ENCODE data around the gene PHC2. TPM values are rescaled to one million over a fixed set of nuclear protein-coding genes. Genes with fewer than 3 reads are reported as not detected.

Gene PHC2
- polyA plus RNA-seq, 1 donor from 2014 or later: 171 TPM

DNA sequence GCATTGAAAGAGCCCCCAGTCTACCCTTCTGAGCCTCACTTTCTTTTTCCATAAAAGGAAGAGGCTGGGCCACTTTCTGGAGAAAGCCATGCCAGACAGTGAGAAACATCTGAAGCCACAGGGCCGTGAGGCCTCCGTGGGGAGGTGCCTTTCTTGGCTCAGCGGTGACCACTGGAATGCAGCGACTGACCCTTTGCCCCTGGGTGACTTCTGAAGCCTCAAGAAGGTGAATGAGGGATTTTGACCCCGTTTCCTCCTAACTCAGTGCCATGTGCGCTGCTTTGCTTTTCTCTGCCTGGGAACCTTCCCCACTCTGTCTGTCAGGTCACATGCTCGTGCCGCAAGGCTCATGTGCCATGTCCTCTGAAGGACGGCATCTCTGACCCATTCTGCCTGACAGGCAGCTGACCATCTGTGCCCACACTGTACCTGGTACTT is 65.3 kb downstream of the PHC2 start:
- Histone ChIP-seq H3K4me3 (ENCODE audit: low read length) (no peak overlapping the region), H3K9ac (ENCODE audit: low read length) (peak overlapping the region; percentile 86), H3K4me2 (ENCODE audit: low read length) (no peak overlapping the region)

DNA sequence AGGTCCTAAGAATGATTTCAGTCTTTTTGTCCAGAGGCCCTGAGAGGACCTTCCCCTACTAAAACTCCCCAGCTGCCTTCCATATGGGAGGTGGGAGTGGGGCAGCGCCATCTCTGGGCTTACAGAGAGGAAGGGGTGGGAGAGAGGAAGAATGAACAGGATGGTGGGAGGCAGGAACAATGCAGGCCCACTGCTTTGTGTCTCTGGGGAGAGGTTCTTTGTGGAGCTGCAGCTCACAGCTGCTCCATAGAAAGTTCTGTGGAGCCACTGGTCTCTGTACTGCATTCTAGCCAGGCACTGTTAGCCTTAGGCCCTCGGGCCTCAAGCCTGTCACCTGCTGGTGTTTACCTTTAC is 66.4 kb downstream of the PHC2 start:
- Histone ChIP-seq H3K4me3 (ENCODE audit: low read length) (peak overlapping the region; percentile 61), H3K27ac (ENCODE audit: low read length) (peak overlapping the region; percentile 100), H2AFZ (ENCODE audit: low read depth, low read length) (peak overlapping the region; percentile 2)

More for the DNA sequence above, 65.3 kb downstream of the PHC2 start:
- peaks cover 22% of the 10 kb centered on the region for H3K79me2 ChIP-seq (replicated peaks; ENCODE audit: insufficient read depth, low read length)
- no peaks in the 10 kb centered on the region for H3K27me3 ChIP-seq (ENCODE audit: insufficient read depth, low read depth, low read length)
- TF ChIP-seq, protein P1, sequence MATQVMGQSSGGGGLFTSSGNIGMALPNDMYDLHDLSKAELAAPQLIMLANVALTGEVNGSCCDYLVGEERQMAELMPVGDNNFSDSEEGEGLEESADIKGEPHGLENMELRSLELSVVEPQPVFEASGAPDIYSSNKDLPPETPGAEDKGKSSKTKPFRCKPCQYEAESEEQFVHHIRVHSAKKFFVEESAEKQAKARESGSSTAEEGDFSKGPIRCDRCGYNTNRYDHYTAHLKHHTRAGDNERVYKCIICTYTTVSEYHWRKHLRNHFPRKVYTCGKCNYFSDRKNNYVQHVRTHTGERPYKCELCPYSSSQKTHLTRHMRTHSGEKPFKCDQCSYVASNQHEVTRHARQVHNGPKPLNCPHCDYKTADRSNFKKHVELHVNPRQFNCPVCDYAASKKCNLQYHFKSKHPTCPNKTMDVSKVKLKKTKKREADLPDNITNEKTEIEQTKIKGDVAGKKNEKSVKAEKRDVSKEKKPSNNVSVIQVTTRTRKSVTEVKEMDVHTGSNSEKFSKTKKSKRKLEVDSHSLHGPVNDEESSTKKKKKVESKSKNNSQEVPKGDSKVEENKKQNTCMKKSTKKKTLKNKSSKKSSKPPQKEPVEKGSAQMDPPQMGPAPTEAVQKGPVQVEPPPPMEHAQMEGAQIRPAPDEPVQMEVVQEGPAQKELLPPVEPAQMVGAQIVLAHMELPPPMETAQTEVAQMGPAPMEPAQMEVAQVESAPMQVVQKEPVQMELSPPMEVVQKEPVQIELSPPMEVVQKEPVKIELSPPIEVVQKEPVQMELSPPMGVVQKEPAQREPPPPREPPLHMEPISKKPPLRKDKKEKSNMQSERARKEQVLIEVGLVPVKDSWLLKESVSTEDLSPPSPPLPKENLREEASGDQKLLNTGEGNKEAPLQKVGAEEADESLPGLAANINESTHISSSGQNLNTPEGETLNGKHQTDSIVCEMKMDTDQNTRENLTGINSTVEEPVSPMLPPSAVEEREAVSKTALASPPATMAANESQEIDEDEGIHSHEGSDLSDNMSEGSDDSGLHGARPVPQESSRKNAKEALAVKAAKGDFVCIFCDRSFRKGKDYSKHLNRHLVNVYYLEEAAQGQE (IDR thresholded peaks at IDR 0.05; ENCODE audit: borderline replicate concordance): no peak
- TF ChIP-seq POLR2AphosphoS5 (IDR thresholded peaks at IDR 0.05) (no peak), MXI1 (conservative IDR thresholded peaks at IDR 0.05; ENCODE audit: poor library complexity, severe bottlenecking) (no peak), TAF1 (IDR thresholded peaks at IDR 0.05; ENCODE audit: low read depth) (no peak), RAD21 (conservative IDR thresholded peaks at IDR 0.05) (no peak), SMC3 (conservative IDR thresholded peaks at IDR 0.05; ENCODE audit: poor library complexity) (no peak), EP300 (conservative IDR thresholded peaks at IDR 0.05; ENCODE audit: poor library complexity, severe bottlenecking) (no peak), EZH2 (IDR thresholded peaks at IDR 0.05; ENCODE audit: borderline replicate concordance, insufficient read depth, low read length, poor library complexity, severe bottlenecking) (no peak)
- TF ChIP-seq, protein P2, sequence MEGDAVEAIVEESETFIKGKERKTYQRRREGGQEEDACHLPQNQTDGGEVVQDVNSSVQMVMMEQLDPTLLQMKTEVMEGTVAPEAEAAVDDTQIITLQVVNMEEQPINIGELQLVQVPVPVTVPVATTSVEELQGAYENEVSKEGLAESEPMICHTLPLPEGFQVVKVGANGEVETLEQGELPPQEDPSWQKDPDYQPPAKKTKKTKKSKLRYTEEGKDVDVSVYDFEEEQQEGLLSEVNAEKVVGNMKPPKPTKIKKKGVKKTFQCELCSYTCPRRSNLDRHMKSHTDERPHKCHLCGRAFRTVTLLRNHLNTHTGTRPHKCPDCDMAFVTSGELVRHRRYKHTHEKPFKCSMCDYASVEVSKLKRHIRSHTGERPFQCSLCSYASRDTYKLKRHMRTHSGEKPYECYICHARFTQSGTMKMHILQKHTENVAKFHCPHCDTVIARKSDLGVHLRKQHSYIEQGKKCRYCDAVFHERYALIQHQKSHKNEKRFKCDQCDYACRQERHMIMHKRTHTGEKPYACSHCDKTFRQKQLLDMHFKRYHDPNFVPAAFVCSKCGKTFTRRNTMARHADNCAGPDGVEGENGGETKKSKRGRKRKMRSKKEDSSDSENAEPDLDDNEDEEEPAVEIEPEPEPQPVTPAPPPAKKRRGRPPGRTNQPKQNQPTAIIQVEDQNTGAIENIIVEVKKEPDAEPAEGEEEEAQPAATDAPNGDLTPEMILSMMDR (IDR thresholded peaks at IDR 0.05; ENCODE audit: poor library complexity, severe bottlenecking): no peak
- no peaks in the 10 kb centered on the region for H4K20me1 ChIP-seq (ENCODE audit: insufficient read depth)
- no peaks in the 10 kb centered on the region for H3K9me3 ChIP-seq (ENCODE audit: low read length)
- H3K36me3 ChIP-seq (ENCODE audit: insufficient read depth, low read length): peaks cover 17% of the 10 kb centered on the region
- no peak overlapping the region for H2AFZ ChIP-seq (ENCODE audit: low read depth, low read length)
- peak overlapping the region; percentile 100 for H3K27ac ChIP-seq (ENCODE audit: low read length)
- H3K9me2 ChIP-seq (ENCODE audit: insufficient read depth, low read length): no peaks in the 10 kb centered on the region
- H3F3A ChIP-seq (ENCODE audit: insufficient read depth, low read length, poor library complexity, severe bottlenecking): peaks cover 13% of the 10 kb centered on the region

More for the DNA sequence above, 66.4 kb downstream of the PHC2 start:
- Histone ChIP-seq H3F3A (ENCODE audit: insufficient read depth, low read length, poor library complexity, severe bottlenecking) (peaks cover 13% of the 10 kb centered on the region), H3K36me3 (ENCODE audit: insufficient read depth, low read length) (peaks cover 28% of the 10 kb centered on the region), H3K27me3 (ENCODE audit: insufficient read depth, low read depth, low read length) (no peaks in the 10 kb centered on the region), H3K79me2 (replicated peaks; ENCODE audit: insufficient read depth, low read length) (peaks cover 29% of the 10 kb centered on the region), H4K20me1 (ENCODE audit: insufficient read depth) (no peaks in the 10 kb centered on the region), H3K9ac (ENCODE audit: low read length) (peak overlapping the region; percentile 86), H3K4me2 (ENCODE audit: low read length) (peak overlapping the region; percentile 76), H3K9me2 (ENCODE audit: insufficient read depth, low read length) (no peaks in the 10 kb centered on the region), H3K9me3 (ENCODE audit: low read length) (no peaks in the 10 kb centered on the region)
- TF ChIP-seq POLR2AphosphoS5 (IDR thresholded peaks at IDR 0.05): no peak
- TF ChIP-seq TAF1 (IDR thresholded peaks at IDR 0.05; ENCODE audit: low read depth): peak; percentile 25

Measured in neural cell (in vitro differentiated cells).